Measurements from ENCODE around the gene WFDC1. TPM values are rescaled to one million over a fixed set of nuclear protein-coding genes. Genes with fewer than 3 reads are reported as not detected.

WFDC1 gene
- total RNA-seq, 1 experiment from 2014 or later = not detected

GRCh38 chr16:84329843-84330684 is 35.4 kb downstream of the WFDC1 start:
- BruUV-seq (replicated peaks) = no TSS peak
- H3K4me1 ChIP-seq (ENCODE audit: control insufficient read depth, insufficient read depth, low read length) = no peaks in the 10 kb centered on the region
- no peaks in the 10 kb centered on the region for H3K27me3 ChIP-seq (ENCODE audit: control insufficient read depth, insufficient read depth, low read length)
- ChIA-PET CTCF (no interaction called here), POLR2A (no interaction called here)
- no peak overlapping the region for H3K4me3 ChIP-seq (ENCODE audit: low read depth in 2 of 2, low read length in 2 of 2)
- ATAC-seq (no peak), DNase-seq (ENCODE audit: low read depth, low spot score) (no peak)
- intact Hi-C loops (cut with micrococcal nuclease; ENCODE audit: unreplicated experiment) = no loop called here
- H3K36me3 ChIP-seq (ENCODE audit: control insufficient read depth, insufficient read depth, low read length) = no peaks in the 10 kb centered on the region
- in situ Hi-C loops (cut with HindIII; ENCODE audit: low pct_unique_long_range_greater_than_20kb, low sequenced_read_pairs) = no loop called here
- TF ChIP-seq REST (IDR thresholded peaks at IDR 0.05; ENCODE audit: insufficient read depth in 1 of 2, low read depth in 2 of 2, low read length in 1 of 2) = no peak
- TF ChIP-seq POLR2AphosphoS5 (IDR thresholded peaks at IDR 0.05; ENCODE audit: low read depth, low read length) = no peak
- TF ChIP-seq TCF7L2 (IDR thresholded peaks at IDR 0.05; ENCODE audit: low read depth, low read length) = no peak
- no peak for TF ChIP-seq CTCF (IDR thresholded peaks at IDR 0.05)
- no peak for TF ChIP-seq SIN3A (IDR thresholded peaks at IDR 0.05; ENCODE audit: borderline replicate concordance, insufficient read depth, low read depth, low read length)
- H3K9me3 ChIP-seq (ENCODE audit: control insufficient read depth, insufficient read depth, low read depth, low read length) = no peaks in the 10 kb centered on the region
- no peak overlapping the region for H3K27ac ChIP-seq (ENCODE audit: low read length)

- intact Hi-C loops (cut with micrococcal nuclease; ENCODE audit: unreplicated experiment) = no loop called here
- H3K4me1 ChIP-seq (ENCODE audit: control insufficient read depth, insufficient read depth, low read length) = no peaks in the 10 kb centered on the region
- no peaks in the 10 kb centered on the region for H3K27me3 ChIP-seq (ENCODE audit: control insufficient read depth, insufficient read depth, low read length)
- no peaks in the 10 kb centered on the region for H3K36me3 ChIP-seq (ENCODE audit: control insufficient read depth, insufficient read depth, low read length)
- H3K9me3 ChIP-seq (ENCODE audit: control insufficient read depth, insufficient read depth, low read depth, low read length) = no peaks in the 10 kb centered on the region
- ChIA-PET CTCF (no interaction called here), POLR2A (no interaction called here)
- no peak for TF ChIP-seq POLR2AphosphoS5 (IDR thresholded peaks at IDR 0.05; ENCODE audit: low read depth, low read length)
- no peak for TF ChIP-seq SIN3A (IDR thresholded peaks at IDR 0.05; ENCODE audit: borderline replicate concordance, insufficient read depth, low read depth, low read length)
- no peak for TF ChIP-seq CTCF (IDR thresholded peaks at IDR 0.05)
- TF ChIP-seq TCF7L2 (IDR thresholded peaks at IDR 0.05; ENCODE audit: low read depth, low read length) = no peak
- no peak for TF ChIP-seq REST (IDR thresholded peaks at IDR 0.05; ENCODE audit: insufficient read depth in 1 of 2, low read depth in 2 of 2, low read length in 1 of 2)
- no TSS peak for BruUV-seq (replicated peaks)
- H3K27ac ChIP-seq (ENCODE audit: low read length) = no peak overlapping the region
- ATAC-seq = no peak
- in situ Hi-C loops (cut with HindIII; ENCODE audit: low pct_unique_long_range_greater_than_20kb, low sequenced_read_pairs) = no loop called here
- H3K4me3 ChIP-seq (ENCODE audit: low read depth in 2 of 2, low read length in 2 of 2) = no peak overlapping the region
- DNase-seq (ENCODE audit: low read depth, low spot score) = no peak
Observed at GRCh38 chr16:84330685-84331050, 36.0 kb downstream of the WFDC1 start.

Data from Panc1 (cell line).